Measurements from ENCODE around the gene CLIC5. TPM values are rescaled to one million over a fixed set of nuclear protein-coding genes. Genes with fewer than 3 reads are reported as not detected.

The CLIC5 gene
- polyA plus RNA-seq, 3 donors, result 184 to 208 (median 186) TPM

- no peak for DNase-seq (ENCODE audit: extremely low read depth in 1 of 11, low read depth in 9 of 11, low spot score in 4 of 11)
These were observed 2.0 kb downstream of the CLIC5 start for GRCh38 chr6:46013639-46014038.

- no peak for DNase-seq (ENCODE audit: extremely low read depth in 1 of 11, low read depth in 9 of 11, low spot score in 4 of 11)
These were observed 2.8 kb downstream of the CLIC5 start for GRCh38 chr6:46012834-46013233.

GRCh38 chr6:46011188-46012085 lies 4.2 kb downstream of the CLIC5 start:
- DNase-seq (ENCODE audit: extremely low read depth in 1 of 11, low read depth in 9 of 11, low spot score in 4 of 11), result no peak

- DNase-seq (ENCODE audit: extremely low read depth in 1 of 11, low read depth in 9 of 11, low spot score in 4 of 11), result no peak
These were observed 4.9 kb downstream of the CLIC5 start for GRCh38 chr6:46010771-46011170.

- no peak for DNase-seq (ENCODE audit: extremely low read depth in 1 of 11, low read depth in 9 of 11, low spot score in 4 of 11)
These were observed 5.4 kb downstream of the CLIC5 start for GRCh38 chr6:46010270-46010669.

- DNase-seq (ENCODE audit: extremely low read depth in 1 of 11, low read depth in 9 of 11, low spot score in 4 of 11), result no peak
These were observed 13.4 kb downstream of the CLIC5 start for GRCh38 chr6:46002264-46002663.

GRCh38 chr6:46000905-46001304 lies 14.8 kb downstream of the CLIC5 start:
- DNase-seq (ENCODE audit: extremely low read depth in 1 of 11, low read depth in 9 of 11, low spot score in 4 of 11), result no peak

- no peak for DNase-seq (ENCODE audit: extremely low read depth in 1 of 11, low read depth in 9 of 11, low spot score in 4 of 11)
These were observed 17.1 kb downstream of the CLIC5 start for GRCh38 chr6:45998524-45998923.

GRCh38 chr6:45997875-45998506 lies 17.7 kb downstream of the CLIC5 start:
- no peak for DNase-seq (ENCODE audit: extremely low read depth in 1 of 11, low read depth in 9 of 11, low spot score in 4 of 11)

GRCh38 chr6:45991189-45991588 lies 24.5 kb downstream of the CLIC5 start:
- DNase-seq (ENCODE audit: extremely low read depth in 1 of 11, low read depth in 9 of 11, low spot score in 4 of 11), result no peak

- DNase-seq (ENCODE audit: extremely low read depth in 1 of 11, low read depth in 9 of 11, low spot score in 4 of 11), result no peak
These were observed 25.5 kb downstream of the CLIC5 start for GRCh38 chr6:45990162-45990561.

- no peak for DNase-seq (ENCODE audit: extremely low read depth in 1 of 11, low read depth in 9 of 11, low spot score in 4 of 11)
These were observed 27.0 kb downstream of the CLIC5 start for GRCh38 chr6:45988635-45989034.

- DNase-seq (ENCODE audit: extremely low read depth in 1 of 11, low read depth in 9 of 11, low spot score in 4 of 11), result no peak
These were observed 27.8 kb downstream of the CLIC5 start for GRCh38 chr6:45987856-45988255.

- DNase-seq (ENCODE audit: extremely low read depth in 1 of 11, low read depth in 9 of 11, low spot score in 4 of 11), result peak in 2 of 11 donors; percentile 8 to 50
These were observed 28.9 kb downstream of the CLIC5 start for GRCh38 chr6:45986746-45987274.

GRCh38 chr6:45984788-45985425 lies 30.8 kb downstream of the CLIC5 start:
- no peak for DNase-seq (ENCODE audit: extremely low read depth in 1 of 11, low read depth in 9 of 11, low spot score in 4 of 11)

- DNase-seq (ENCODE audit: extremely low read depth in 1 of 11, low read depth in 9 of 11, low spot score in 4 of 11), result no peak
These were observed 31.3 kb downstream of the CLIC5 start for GRCh38 chr6:45984347-45984746.

- DNase-seq (ENCODE audit: extremely low read depth in 1 of 11, low read depth in 9 of 11, low spot score in 4 of 11), result peak in 1 of 11 donors; percentile 24
These were observed 32.6 kb downstream of the CLIC5 start for GRCh38 chr6:45983062-45983461.

- DNase-seq (ENCODE audit: extremely low read depth in 1 of 11, low read depth in 9 of 11, low spot score in 4 of 11), result peak in 3 of 11 donors; percentile 23 to 50 (median 27)
These were observed 33.2 kb downstream of the CLIC5 start for GRCh38 chr6:45982280-45983036.

GRCh38 chr6:45981046-45981445 lies 34.6 kb downstream of the CLIC5 start:
- DNase-seq (ENCODE audit: extremely low read depth in 1 of 11, low read depth in 9 of 11, low spot score in 4 of 11), result no peak

Data from renal cortex interstitium (tissue), 11 donors.